Endothelial cell of umbilical vein (primary cell): ENCODE results near the gene MGAT4B. TPM values are rescaled to one million over a fixed set of nuclear protein-coding genes. Genes with fewer than 3 reads are reported as not detected.

Source experiments
- BruUV-seq: library from RNA; stranded (reverse); fragments of 400-500 nt; replicated peaks from 2 replicates; lab custom pipeline; 2021; lab: Mats Ljungman, UMichigan
- CTCF ChIA-PET: fragments of 300-600, 350-600 bp; sonication (Branson Sonifier 250); formaldehyde crosslinking; loops from one replicate; lab custom pipeline; 2021; ENCODE audit warnings: antibody characterized with exemption, inconsistent platforms; lab: Charles Lee
- POLR2A ChIA-PET: fragments of 300-600, 350-600 bp; sonication (Branson Sonifier 250); formaldehyde crosslinking; loops from one replicate; lab custom pipeline; 2021; ENCODE audit warnings: antibody characterized with exemption, inconsistent platforms; lab: Charles Lee
- DNase-seq: peaks from one replicate; pipeline ENCODE4 v3.0.0-alpha.2; 2011; ENCODE audit warnings: low read depth, low spot score
- FAIRE-seq: peaks from 2 replicates; lab custom pipeline; 2011; peaks lifted over from hg19 to GRCh38; lab: Jason Lieb, UNC
- H2AFZ ChIP-seq: 2 replicates; pipeline ENCODE4 v1.6.0; 2012; ENCODE audit warnings: low read depth, low read length, control low read depth, inconsistent platforms
- H3K27ac ChIP-seq: 2 replicates; pipeline ENCODE4 v1.5.1; 2011; ENCODE audit warnings: low read depth, mild to moderate bottlenecking, control low read depth, low read length, moderate library complexity; ENCODE audit not compliant: insufficient read depth
- H3K27me3 ChIP-seq, 2 experiments: 2 replicates each; pipeline versions ENCODE4 v1.6.0 to v1.6.1; 2011; ENCODE audit warnings: low read length in 2 of 2, mixed read lengths in 1 of 2; ENCODE audit not compliant: control insufficient read depth in 2 of 2, insufficient read depth in 2 of 2
- H3K36me3 ChIP-seq, 2 experiments: 2 replicates in 1 of 2; 3 replicates in 1 of 2; pipeline ENCODE4 v1.5.1; 2011; ENCODE audit warnings: low read length in 2 of 2, mild to moderate bottlenecking in 1 of 2, moderate library complexity in 1 of 2; ENCODE audit not compliant: control insufficient read depth in 2 of 2, insufficient read depth in 2 of 2; ENCODE audit errors: extremely low read depth in 1 of 2
- H3K4me1 ChIP-seq: 3 replicates; pipeline ENCODE4 v1.5.1; 2011; ENCODE audit warnings: mild to moderate bottlenecking, low read length; ENCODE audit not compliant: control insufficient read depth, insufficient read depth; ENCODE audit errors: extremely low read depth
- H3K4me2 ChIP-seq: 2 replicates; pipeline ENCODE4 v1.6.1; 2011; ENCODE audit warnings: low read length, control low read depth, mixed read lengths; ENCODE audit not compliant: insufficient read depth
- H3K4me3 ChIP-seq, 3 experiments: fragments of 200-600 bp in 1 of 3; sonication (generic), shearing (Covaris generic) in 1 of 3; replicated peaks in 1 of 3; 2 replicates each; pipeline ENCODE4 v1.5.1; 2011 to 2016; ENCODE audit warnings: control low read depth in 3 of 3, low read length in 3 of 3, mild to moderate bottlenecking in 2 of 3, inconsistent platforms in 1 of 3, low read depth in 1 of 3, moderate library complexity in 1 of 3; ENCODE audit not compliant: insufficient read depth in 1 of 3
- H3K79me2 ChIP-seq: 2 replicates; pipeline ENCODE4 v1.6.0; 2012; ENCODE audit warnings: low read length, inconsistent platforms; ENCODE audit not compliant: control insufficient read depth, insufficient read depth
- H3K9ac ChIP-seq: replicated peaks from 2 replicates; pipeline ENCODE3; 2011; ENCODE audit warnings: low read length, control low read depth; ENCODE audit not compliant: insufficient read depth; ENCODE audit errors: extremely low read depth
- H3K9me1 ChIP-seq: replicated peaks from 3 replicates; pipeline ENCODE4 v1.6.0; 2011; ENCODE audit warnings: mild to moderate bottlenecking, low read length; ENCODE audit not compliant: control insufficient read depth, insufficient read depth; ENCODE audit errors: extremely low read depth
- H3K9me3 ChIP-seq: replicated peaks from 2 replicates; pipeline ENCODE4 v1.5.1; 2012; ENCODE audit warnings: low read length, inconsistent platforms; ENCODE audit not compliant: control insufficient read depth, insufficient read depth
- H4K20me1 ChIP-seq: replicated peaks from 2 replicates; pipeline ENCODE3; 2011; ENCODE audit warnings: mild to moderate bottlenecking, low read length; ENCODE audit not compliant: control insufficient read depth, insufficient read depth; ENCODE audit errors: extremely low read depth
- CTCF ChIP-seq, 2 donors: IDR thresholded peaks; 1 replicate in 1 of 2; 2 replicates in 1 of 2; pipeline ENCODE4 v1.5.1; 2011; ENCODE audit warnings: low read length in 2 of 2, mild to moderate bottlenecking in 2 of 2, moderate library complexity in 2 of 2, control low read depth in 1 of 2, inconsistent platforms in 1 of 2, low read depth in 1 of 2; ENCODE audit not compliant: insufficient read depth in 1 of 2; ENCODE audit errors: extremely low read depth in 1 of 2
- EZH2 ChIP-seq: IDR thresholded peaks from 2 replicates; pipeline ENCODE4 v1.6.1; 2012; ENCODE audit warnings: borderline replicate concordance, low read depth, mild to moderate bottlenecking, moderate library complexity, low read length, inconsistent platforms; ENCODE audit not compliant: severe bottlenecking
- FOS ChIP-seq: IDR thresholded peaks from 2 replicates; pipeline ENCODE4 v1.6.1; 2011; ENCODE audit warnings: mild to moderate bottlenecking, low read length, moderate library complexity, borderline replicate concordance; ENCODE audit not compliant: insufficient read depth
- GATA2 ChIP-seq: IDR thresholded peaks from 2 replicates; pipeline ENCODE4 v1.7.0; 2011; ENCODE audit warnings: low read depth, mild to moderate bottlenecking, moderate library complexity, mixed read lengths, low read length; ENCODE audit not compliant: insufficient read length, insufficient read depth
- JUN ChIP-seq: IDR thresholded peaks from 2 replicates; pipeline ENCODE4 v1.6.1; 2011; ENCODE audit warnings: borderline replicate concordance, low read depth; ENCODE audit not compliant: insufficient read length, insufficient read depth
- MYC ChIP-seq: IDR thresholded peaks from one replicate; pipeline ENCODE4 v1.6.1; 2011; ENCODE audit warnings: mild to moderate bottlenecking, low read depth, low read length
- POLR2A ChIP-seq: IDR thresholded peaks from 2 replicates; pipeline ENCODE4 v1.6.1; 2012; ENCODE audit warnings: low read depth, mild to moderate bottlenecking, control low read depth, low read length
- POLR2AphosphoS5 ChIP-seq: IDR thresholded peaks from 2 replicates; pipeline ENCODE4 v1.6.1; 2012; ENCODE audit warnings: low read depth, mild to moderate bottlenecking, control low read depth, low read length, moderate library complexity; ENCODE audit not compliant: insufficient read depth
- dilution Hi-C: fragments of 300-500 bp; cut with MboI; formaldehyde crosslinking; loops from one replicate; pipeline ENCODE4 v1.15.0; 2019; ENCODE audit warnings: low sequenced_read_pairs; ENCODE audit not compliant: extremely low pct_ligation_motif_present
- intact Hi-C: fragments of 100-400 bp; cut with micrococcal nuclease; formaldehyde crosslinking; loops from one replicate; pipeline ENCODE4 v1.10.0; 2022
- polyA plus RNA-seq, 4 experiments: library from polyadenylated mRNA; depleted of rRNA in 3 of 4; stranded (reverse) in 3 of 4; unstranded in 1 of 4; fragments of >200 nt; gene quantifications; 2 replicates each; pipeline versions ENCODE4 v1.2.1 to v1.2.3, GENCODE V29; 2011 to 2012; ENCODE audit warnings: missing spikeins in 1 of 4
- total RNA-seq: library from RNA; stranded (reverse); gene quantifications from 2 replicates; pipeline ENCODE4 v1.2.3, GENCODE V29; 2021
- TF ChIP-seq, protein P1 (sequence below): IDR thresholded peaks from 2 replicates; pipeline ENCODE4 v1.6.1; 2011; ENCODE audit not compliant: insufficient read depth, insufficient read length

Gene MGAT4B
- total and polyA plus RNA-seq, 2 donors (not counting 3 experiments of a cell fraction or from before 2014, with no cell fraction given), result 243 TPM

GRCh38 chr5:179769796-179770195 is 36.9 kb downstream of the MGAT4B start:
- no TSS peak for BruUV-seq
- FAIRE-seq (no peak), DNase-seq (no peak)
- Histone ChIP-seq H3K79me2 (peaks cover 30% of the 10 kb centered on the region), H3K4me1 (peaks cover 27% of the 10 kb centered on the region), H3K9ac (no peak overlapping the region), H3K9me1 (no peaks in the 10 kb centered on the region), H3K36me3 (peaks cover 6 to 24% of the 10 kb centered on the region in 2 experiments), H3K27ac (no peak overlapping the region), H2AFZ (no peak overlapping the region), H3K4me2 (no peak overlapping the region), H3K27me3 (no peaks in the 10 kb centered on the region), H3K4me3 (no peak overlapping the region), H3K9me3 (no peaks in the 10 kb centered on the region), H4K20me1 (no peaks in the 10 kb centered on the region)
- POLR2A ChIA-PET, result no interaction called here
- CTCF ChIA-PET, result interaction anchor here (0.7 kb wide), 1 partner anchor 8 kb away, joined by 3 read pairs; no protein-coding TSS in a partner anchor
- TF ChIP-seq, protein P1, sequence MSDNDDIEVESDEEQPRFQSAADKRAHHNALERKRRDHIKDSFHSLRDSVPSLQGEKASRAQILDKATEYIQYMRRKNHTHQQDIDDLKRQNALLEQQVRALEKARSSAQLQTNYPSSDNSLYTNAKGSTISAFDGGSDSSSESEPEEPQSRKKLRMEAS, result no peak
- TF ChIP-seq POLR2A, result no peak
- TF ChIP-seq POLR2AphosphoS5, result no peak
- TF ChIP-seq FOS, result no peak
- dilution Hi-C loops (no loop called here), intact Hi-C loops (no loop called here)

GRCh38 chr5:179769271-179769670 is 37.4 kb downstream of the MGAT4B start:
- DNase-seq (no peak), FAIRE-seq (no peak)
- dilution Hi-C loops (no loop called here), intact Hi-C loops (no loop called here)
- Histone ChIP-seq H3K9me1 (no peaks in the 10 kb centered on the region), H3K4me3 (no peak overlapping the region), H3K27me3 (no peaks in the 10 kb centered on the region), H3K4me1 (peaks cover 27% of the 10 kb centered on the region), H3K9me3 (no peaks in the 10 kb centered on the region), H3K79me2 (peaks cover 30% of the 10 kb centered on the region), H3K9ac (no peak overlapping the region), H2AFZ (no peak overlapping the region), H3K27ac (no peak overlapping the region), H3K4me2 (no peak overlapping the region), H3K36me3 (peaks cover 6 to 23% of the 10 kb centered on the region in 2 experiments), H4K20me1 (no peaks in the 10 kb centered on the region)
- ChIA-PET POLR2A (no interaction called here), CTCF (interaction anchor here (0.7 to 0.9 kb wide), 2 partner anchors 9 to 19 kb away, joined by 3 read pairs; no protein-coding TSS in a partner anchor)
- no TSS peak for BruUV-seq
- no peak for TF ChIP-seq CTCF (IDR thresholded peaks at IDR 0.05; ENCODE audit: extremely low read depth in 1 of 2, insufficient read depth in 1 of 2, low read depth in 1 of 2, low read length in 2 of 2)
- no peak for TF ChIP-seq POLR2A
- TF ChIP-seq GATA2, result no peak
- no peak for TF ChIP-seq EZH2
- TF ChIP-seq, protein P1, result no peak
- TF ChIP-seq POLR2AphosphoS5, result no peak
- TF ChIP-seq FOS, result no peak
- TF ChIP-seq JUN, result no peak
- no peak for TF ChIP-seq MYC
